ENCODE data around the gene THAP12. TPM values are rescaled to one million over a fixed set of nuclear protein-coding genes. Genes with fewer than 3 reads are reported as not detected.

THAP12 gene
- total RNA-seq, 1 experiment from 2014 or later, result 53.4 TPM

GRCh38 chr11:76382209-76382608 is 1.3 kb upstream of the THAP12 start:
- DNase-seq (ENCODE audit: extremely low read depth, low read depth), result no peak

GRCh38 chr11:76380159-76380976 is 564 bp downstream of the THAP12 start:
- DNase-seq (ENCODE audit: extremely low read depth, low read depth), result no peak

- no peak for DNase-seq (ENCODE audit: extremely low read depth, low read depth)
Observed at GRCh38 chr11:76379807-76380158, 1.1 kb downstream of the THAP12 start.

- DNase-seq (ENCODE audit: extremely low read depth, low read depth), result no peak
Observed at GRCh38 chr11:76376746-76377558, 4.0 kb downstream of the THAP12 start.

GRCh38 chr11:76371170-76371569 is 9.8 kb downstream of the THAP12 start:
- DNase-seq (ENCODE audit: extremely low read depth, low read depth), result peak; percentile 47

- DNase-seq (ENCODE audit: extremely low read depth, low read depth), result no peak
Observed at GRCh38 chr11:76369406-76369805, 11.5 kb downstream of the THAP12 start.

- DNase-seq (ENCODE audit: extremely low read depth, low read depth), result no peak
Observed at GRCh38 chr11:76368490-76368889, 12.4 kb downstream of the THAP12 start.

GRCh38 chr11:76365038-76365679 is 15.8 kb downstream of the THAP12 start:
- no peak for DNase-seq (ENCODE audit: extremely low read depth, low read depth)

GRCh38 chr11:76362716-76363115 is 18.2 kb downstream of the THAP12 start:
- DNase-seq (ENCODE audit: extremely low read depth, low read depth), result no peak

GRCh38 chr11:76361776-76362175 is 19.2 kb downstream of the THAP12 start:
- DNase-seq (ENCODE audit: extremely low read depth, low read depth), result no peak

GRCh38 chr11:76361374-76361773 is 19.6 kb downstream of the THAP12 start:
- no peak for DNase-seq (ENCODE audit: extremely low read depth, low read depth)

- DNase-seq (ENCODE audit: extremely low read depth, low read depth), result no peak
Observed at GRCh38 chr11:76355172-76355571, 25.8 kb downstream of the THAP12 start.

GRCh38 chr11:76348348-76348747 is 32.6 kb downstream of the THAP12 start:
- no peak for DNase-seq (ENCODE audit: extremely low read depth, low read depth)

GRCh38 chr11:76347466-76347865 is 33.5 kb downstream of the THAP12 start:
- no peak for DNase-seq (ENCODE audit: extremely low read depth, low read depth)

- no peak for DNase-seq (ENCODE audit: extremely low read depth, low read depth)
Observed at GRCh38 chr11:76339221-76339620, 41.7 kb downstream of the THAP12 start.

- no peak for DNase-seq (ENCODE audit: extremely low read depth, low read depth)
Observed at GRCh38 chr11:76337923-76338322, 43.0 kb downstream of the THAP12 start.

GRCh38 chr11:76337469-76337868 is 43.5 kb downstream of the THAP12 start:
- no peak for DNase-seq (ENCODE audit: extremely low read depth, low read depth)

- DNase-seq (ENCODE audit: extremely low read depth, low read depth), result no peak
Observed at GRCh38 chr11:76336597-76336996, 44.3 kb downstream of the THAP12 start.

GRCh38 chr11:76335842-76336241 is 45.1 kb downstream of the THAP12 start:
- no peak for DNase-seq (ENCODE audit: extremely low read depth, low read depth)

GRCh38 chr11:76334826-76335389 is 46.0 kb downstream of the THAP12 start:
- DNase-seq (ENCODE audit: extremely low read depth, low read depth), result no peak

- DNase-seq (ENCODE audit: extremely low read depth, low read depth), result no peak
Observed at GRCh38 chr11:76330651-76331050, 50.3 kb downstream of the THAP12 start.

Data from NCI-H460 (cell line).